HG03457 (cell line): ENCODE results near the gene SLIT3.

Source experiments
- ATAC-seq: cut with Tn5 transposase; IDR thresholded peaks from one replicate; pipeline ENCODE4 v1.9.1; 2021; ENCODE audit warnings: moderate number of reproducible peaks; ENCODE audit not compliant: unreplicated experiment

SLIT3 gene

GRCh38 chr5:169009123-169009522 lies 291.8 kb downstream of the SLIT3 start:
- no peak for ATAC-seq

GRCh38 chr5:169006842-169007790 lies 293.8 kb downstream of the SLIT3 start:
- no peak for ATAC-seq

GRCh38 chr5:169004551-169004950 lies 296.4 kb downstream of the SLIT3 start:
- ATAC-seq = no peak

- ATAC-seq = no peak
Observed at GRCh38 chr5:169003721-169004541, 297.0 kb downstream of the SLIT3 start.

- ATAC-seq = no peak
Observed at GRCh38 chr5:169002953-169003555, 297.9 kb downstream of the SLIT3 start.

GRCh38 chr5:169001394-169001793 lies 299.5 kb downstream of the SLIT3 start:
- ATAC-seq = no peak

GRCh38 chr5:168995024-168995423 lies 305.9 kb downstream of the SLIT3 start:
- no peak for ATAC-seq

- ATAC-seq = no peak
Observed at GRCh38 chr5:168992687-168993086, 308.3 kb downstream of the SLIT3 start.

- ATAC-seq = no peak
Observed at GRCh38 chr5:168992016-168992415, 308.9 kb downstream of the SLIT3 start.

- ATAC-seq = no peak
Observed at GRCh38 chr5:168991311-168991710, 309.6 kb downstream of the SLIT3 start.

- no peak for ATAC-seq
Observed at GRCh38 chr5:168990679-168991078, 310.3 kb downstream of the SLIT3 start.

GRCh38 chr5:168989731-168990505 lies 311.0 kb downstream of the SLIT3 start:
- ATAC-seq = no peak

- no peak for ATAC-seq
Observed at GRCh38 chr5:168988699-168989098, 312.2 kb downstream of the SLIT3 start.

GRCh38 chr5:168987543-168988300 lies 313.2 kb downstream of the SLIT3 start:
- no peak for ATAC-seq

- ATAC-seq = no peak
Observed at GRCh38 chr5:168985454-168985853, 315.5 kb downstream of the SLIT3 start.

- ATAC-seq = no peak
Observed at GRCh38 chr5:168984135-168984675, 316.7 kb downstream of the SLIT3 start.

GRCh38 chr5:168979135-168979534 lies 321.8 kb downstream of the SLIT3 start:
- ATAC-seq = no peak

- ATAC-seq = no peak
Observed at GRCh38 chr5:168978500-168978899, 322.4 kb downstream of the SLIT3 start.

GRCh38 chr5:168978015-168978414 lies 322.9 kb downstream of the SLIT3 start:
- no peak for ATAC-seq
